DOHH2 (cell line): ENCODE results near the gene HOXC9.

Experiments used
- CTCF ChIP-seq: fragments of 200-600 bp; sonication (generic); IDR thresholded peaks from one replicate; pipeline ENCODE4 v1.5.1; 2014; ENCODE audit warnings: antibody characterized with exemption, mild to moderate bottlenecking, low read depth, low read length; ENCODE audit not compliant: poor library complexity, severe bottlenecking
- EZH2phosphoT487 ChIP-seq: fragments of 200-600 bp; sonication (generic); IDR thresholded peaks from 2 replicates; pipeline ENCODE4 v1.6.1; 2017; ENCODE audit warnings: borderline replicate concordance, mild to moderate bottlenecking, antibody characterized with exemption, low read length, moderate library complexity, mixed read lengths

- TF ChIP-seq CTCF (no peak), EZH2phosphoT487 (no peak)
These were observed 6.0 kb upstream of the HOXC9 start for GRCh38 chr12:53994009-53994263.
